ENCODE data around the gene ERVK3-1. TPM values are rescaled to one million over a fixed set of nuclear protein-coding genes. Genes with fewer than 3 reads are reported as not detected.

Gene ERVK3-1
- total and polyA plus RNA-seq, 2 of the 13 experiments (the other 11 are each of a cell fraction or from before 2014, with no cell fraction given), result 28.5 to 38.7 TPM

GRCh38 chr19:58355908-58356765 is 51.0 kb downstream of the ERVK3-1 start:
- FAIRE-seq, result no peak
- CTCF ChIA-PET (ENCODE audit: low intra/inter-chr PET ratio, low total read pairs), result no interaction called here
- H3K9me3 ChIP-seq (ENCODE audit: low read length), result no peaks in the 10 kb centered on the region

More at GRCh38 chr19:58355908-58356765, 51.0 kb downstream of the ERVK3-1 start:
- intact Hi-C loops (cut with micrococcal nuclease; ENCODE audit: unreplicated experiment) (no loop called here), in situ Hi-C loops (cut with HindIII; ENCODE audit: extremely low pct_ligation_motif_present, low pct_unique_long_range_greater_than_20kb) (no loop called here)
- Histone ChIP-seq H2AFZ (ENCODE audit: low read length) (no peak overlapping the region), H3K27me3 (ENCODE audit: control insufficient read depth in 1 of 2, insufficient read depth in 2 of 2, low read length in 2 of 2) (no peaks in the 10 kb centered on the region), H3K79me2 (ENCODE audit: insufficient read depth, low read length) (no peaks in the 10 kb centered on the region), H3K4me2 (ENCODE audit: low read depth, low read length) (no peak overlapping the region), H3K4me1 (ENCODE audit: insufficient read depth, low read length) (peaks cover 41% of the 10 kb centered on the region), H3K9ac (ENCODE audit: insufficient read depth, low read depth, low read length) (no peak overlapping the region), H3K36me3 (replicated peaks in 1 of 2; ENCODE audit: control insufficient read depth in 1 of 2, insufficient read depth in 2 of 2, low read length in 2 of 2) (no peaks in the 10 kb centered on the region), H3K4me3 (replicated peaks in 1 of 3; ENCODE audit: insufficient read depth in 1 of 3, low read depth in 2 of 3, low read length in 3 of 3) (no peak overlapping the region), H3K27ac (ENCODE audit: extremely low read length, insufficient read depth, low read length) (no peak overlapping the region), H4K20me1 (ENCODE audit: insufficient read depth, low read length) (no peaks in the 10 kb centered on the region)
- DNase-seq (ENCODE audit: low spot score) (no peak), ATAC-seq (no peak)
- TF ChIP-seq, protein P1, sequence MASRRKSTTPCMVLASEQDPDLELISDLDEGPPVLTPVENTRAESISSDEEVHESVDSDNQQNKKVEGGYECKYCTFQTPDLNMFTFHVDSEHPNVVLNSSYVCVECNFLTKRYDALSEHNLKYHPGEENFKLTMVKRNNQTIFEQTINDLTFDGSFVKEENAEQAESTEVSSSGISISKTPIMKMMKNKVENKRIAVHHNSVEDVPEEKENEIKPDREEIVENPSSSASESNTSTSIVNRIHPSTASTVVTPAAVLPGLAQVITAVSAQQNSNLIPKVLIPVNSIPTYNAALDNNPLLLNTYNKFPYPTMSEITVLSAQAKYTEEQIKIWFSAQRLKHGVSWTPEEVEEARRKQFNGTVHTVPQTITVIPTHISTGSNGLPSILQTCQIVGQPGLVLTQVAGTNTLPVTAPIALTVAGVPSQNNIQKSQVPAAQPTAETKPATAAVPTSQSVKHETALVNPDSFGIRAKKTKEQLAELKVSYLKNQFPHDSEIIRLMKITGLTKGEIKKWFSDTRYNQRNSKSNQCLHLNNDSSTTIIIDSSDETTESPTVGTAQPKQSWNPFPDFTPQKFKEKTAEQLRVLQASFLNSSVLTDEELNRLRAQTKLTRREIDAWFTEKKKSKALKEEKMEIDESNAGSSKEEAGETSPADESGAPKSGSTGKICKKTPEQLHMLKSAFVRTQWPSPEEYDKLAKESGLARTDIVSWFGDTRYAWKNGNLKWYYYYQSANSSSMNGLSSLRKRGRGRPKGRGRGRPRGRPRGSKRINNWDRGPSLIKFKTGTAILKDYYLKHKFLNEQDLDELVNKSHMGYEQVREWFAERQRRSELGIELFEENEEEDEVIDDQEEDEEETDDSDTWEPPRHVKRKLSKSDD (CRISPR knock-in tag; IDR thresholded peaks at IDR 0.05; ENCODE audit: low read depth), result peak; percentile 39; the same call in 1 of the 2 replicates
- TF ChIP-seq DZIP1 (CRISPR knock-in tag; IDR thresholded peaks at IDR 0.05), result no peak
- TF ChIP-seq AGO2 (optimal IDR thresholded peaks at IDR 0.05; ENCODE audit: low read depth, low read length), result peak; percentile 13
- no TSS peak for BruUV-seq (replicated peaks)
- POLR2A ChIA-PET, result no interaction called here
- 96% methylated on average over 89 of the region's 94 CpGs for WGBS (ENCODE audit: low lambda C conversion rate)
